ENCODE results near the gene NIM1K. TPM values are rescaled to one million over a fixed set of nuclear protein-coding genes. Genes with fewer than 3 reads are reported as not detected.
"Not testable (repeated sequence)": the region's sequence is repeated elsewhere in the genome, so short reads cannot be mapped to it uniquely, and the experiment has no call there.

Gene NIM1K
- total RNA-seq: 0.07 TPM in 1 of 2 replicates, not detected in the other

- DNase-seq (ENCODE audit: low read depth, low spot score): no peak
These were observed at the start of gene NIM1K for GRCh38 chr5:43191740-43192557. TSS of gene NIM1K (plus strand) at chr5:43192225. CDS start at chr5:43245776, 53,551 bp downstream.

- DNase-seq (ENCODE audit: low read depth, low spot score): no peak
These were observed 47.0 kb upstream of the NIM1K start for GRCh38 chr5:43145071-43145470.

GRCh38 chr5:43146958-43147357, 45.1 kb upstream of the NIM1K start:
- DNase-seq (ENCODE audit: low read depth, low spot score): no peak

GRCh38 chr5:43148417-43148816, 43.6 kb upstream of the NIM1K start:
- DNase-seq (ENCODE audit: low read depth, low spot score): no peak

GRCh38 chr5:43149231-43149630, 42.8 kb upstream of the NIM1K start:
- no peak for DNase-seq (ENCODE audit: low read depth, low spot score)

- no peak for DNase-seq (ENCODE audit: low read depth, low spot score)
These were observed 42.0 kb upstream of the NIM1K start for GRCh38 chr5:43150075-43150474.

GRCh38 chr5:43150748-43151147, 41.3 kb upstream of the NIM1K start:
- DNase-seq (ENCODE audit: low read depth, low spot score): no peak

GRCh38 chr5:43152946-43153345, 39.1 kb upstream of the NIM1K start:
- no peak for DNase-seq (ENCODE audit: low read depth, low spot score)

- no peak for DNase-seq (ENCODE audit: low read depth, low spot score)
These were observed 37.6 kb upstream of the NIM1K start for GRCh38 chr5:43154469-43154868.

GRCh38 chr5:43155394-43156096, 36.5 kb upstream of the NIM1K start:
- DNase-seq (ENCODE audit: low read depth, low spot score): no peak

GRCh38 chr5:43156388-43156787, 35.6 kb upstream of the NIM1K start:
- DNase-seq (ENCODE audit: low read depth, low spot score): no peak

GRCh38 chr5:43157068-43157467, 35.0 kb upstream of the NIM1K start:
- DNase-seq (ENCODE audit: low read depth, low spot score): no peak

GRCh38 chr5:43161244-43161643, 30.8 kb upstream of the NIM1K start:
- no peak for DNase-seq (ENCODE audit: low read depth, low spot score)

GRCh38 chr5:43164801-43165200, 27.2 kb upstream of the NIM1K start:
- not testable (repeated sequence) for DNase-seq (ENCODE audit: low read depth, low spot score)

GRCh38 chr5:43165323-43165722, 26.7 kb upstream of the NIM1K start:
- DNase-seq (ENCODE audit: low read depth, low spot score): no peak

- no peak for DNase-seq (ENCODE audit: low read depth, low spot score)
These were observed 23.9 kb upstream of the NIM1K start for GRCh38 chr5:43168175-43168574.

GRCh38 chr5:43171451-43171850, 20.6 kb upstream of the NIM1K start:
- no peak for DNase-seq (ENCODE audit: low read depth, low spot score)

GRCh38 chr5:43171926-43172325, 20.1 kb upstream of the NIM1K start:
- no peak for DNase-seq (ENCODE audit: low read depth, low spot score)

GRCh38 chr5:43172779-43173178, 19.2 kb upstream of the NIM1K start:
- no peak for DNase-seq (ENCODE audit: low read depth, low spot score)

- no peak for DNase-seq (ENCODE audit: low read depth, low spot score)
These were observed 17.4 kb upstream of the NIM1K start for GRCh38 chr5:43174586-43174985.

GRCh38 chr5:43179836-43180235, 12.2 kb upstream of the NIM1K start:
- DNase-seq (ENCODE audit: low read depth, low spot score): no peak

- DNase-seq (ENCODE audit: low read depth, low spot score): no peak
These were observed 9.6 kb upstream of the NIM1K start for GRCh38 chr5:43182421-43182820.

GRCh38 chr5:43183101-43183500, 8.9 kb upstream of the NIM1K start:
- not testable (repeated sequence) for DNase-seq (ENCODE audit: low read depth, low spot score)
